ENCODE measurements around the gene ADCY3.

The ADCY3 gene

DNA sequence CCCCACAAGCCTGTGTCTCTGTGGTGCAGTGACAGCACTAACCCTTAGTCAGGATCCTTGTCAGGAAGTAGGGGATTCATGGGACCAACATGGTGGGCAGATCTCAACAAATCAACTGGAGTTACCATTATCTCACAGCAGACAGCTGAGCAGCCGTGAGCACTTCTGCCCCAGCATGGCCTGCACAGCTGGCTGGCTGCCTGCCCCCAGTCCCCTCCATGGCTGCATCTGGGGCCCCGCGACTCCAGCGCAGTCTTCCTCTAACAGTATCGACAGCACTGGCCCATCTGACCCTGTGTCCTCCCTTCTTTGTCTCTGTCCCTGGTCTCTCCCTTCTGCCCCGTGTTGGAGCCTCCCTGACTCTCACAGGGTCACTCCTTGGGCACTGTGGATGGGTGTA is 4.7 kb upstream of the ADCY3 start:
- DNase-seq, result no peak

DNA sequence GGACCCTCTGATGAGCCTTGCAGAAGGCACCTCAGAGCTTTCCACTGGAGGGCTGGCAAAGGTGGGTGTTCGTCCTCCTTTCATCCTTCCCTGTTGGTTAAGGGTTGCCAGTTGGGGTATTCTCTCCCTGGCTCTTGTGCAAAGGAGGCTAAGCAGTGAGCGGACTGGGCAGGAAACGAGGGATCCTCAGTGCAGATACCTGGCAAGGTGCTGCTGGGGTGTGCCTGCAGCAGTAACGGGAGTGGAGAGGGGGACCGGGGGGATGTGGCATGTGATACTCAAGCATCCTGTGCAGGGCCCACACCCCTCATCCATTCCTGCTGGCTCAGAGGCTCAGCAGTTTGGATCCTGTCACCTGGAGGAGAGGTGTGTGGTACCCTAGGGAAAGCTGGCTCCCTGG is 4.2 kb upstream of the ADCY3 start:
- no peak for DNase-seq

DNA sequence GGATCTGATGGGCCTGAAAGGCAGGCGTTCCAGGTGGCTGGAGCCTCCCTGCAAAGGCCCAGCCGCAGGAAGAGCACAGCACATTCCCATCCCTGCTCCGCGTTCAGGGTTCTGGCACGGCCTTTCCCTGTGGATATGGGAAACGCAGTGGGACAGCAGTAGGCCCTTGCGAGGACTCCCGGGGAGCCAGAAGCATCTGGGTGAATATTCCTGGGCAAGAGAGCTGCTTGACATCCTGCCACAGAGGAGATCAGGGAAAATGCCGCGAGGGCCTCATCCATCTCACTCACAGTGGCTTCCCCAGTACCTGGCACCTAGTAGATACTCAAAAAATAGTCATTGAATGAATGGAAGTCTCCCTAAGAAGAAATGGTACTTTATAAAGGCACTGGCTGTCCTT is 3.1 kb upstream of the ADCY3 start:
- DNase-seq, result no peak

DNA sequence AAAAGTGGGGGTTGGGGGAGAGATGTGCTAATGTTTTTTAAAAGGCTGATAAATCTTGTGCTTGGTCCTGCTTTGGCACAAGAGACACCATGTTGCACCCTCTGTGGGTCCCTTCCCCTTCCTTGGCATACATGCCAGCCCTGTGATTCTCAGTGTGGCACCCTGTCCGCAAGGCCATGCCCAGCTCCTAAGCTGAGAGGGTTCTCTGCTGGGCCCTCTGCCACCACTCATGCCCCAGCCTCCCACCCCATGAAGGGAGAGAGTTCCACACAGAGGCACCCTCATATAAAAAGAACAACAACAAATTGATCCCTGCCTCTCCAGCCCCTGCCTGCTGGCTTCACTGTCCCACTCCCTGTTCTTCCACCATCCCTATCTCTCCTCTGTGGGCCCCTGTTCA is 2.5 kb upstream of the ADCY3 start:
- DNase-seq, result no peak

DNA sequence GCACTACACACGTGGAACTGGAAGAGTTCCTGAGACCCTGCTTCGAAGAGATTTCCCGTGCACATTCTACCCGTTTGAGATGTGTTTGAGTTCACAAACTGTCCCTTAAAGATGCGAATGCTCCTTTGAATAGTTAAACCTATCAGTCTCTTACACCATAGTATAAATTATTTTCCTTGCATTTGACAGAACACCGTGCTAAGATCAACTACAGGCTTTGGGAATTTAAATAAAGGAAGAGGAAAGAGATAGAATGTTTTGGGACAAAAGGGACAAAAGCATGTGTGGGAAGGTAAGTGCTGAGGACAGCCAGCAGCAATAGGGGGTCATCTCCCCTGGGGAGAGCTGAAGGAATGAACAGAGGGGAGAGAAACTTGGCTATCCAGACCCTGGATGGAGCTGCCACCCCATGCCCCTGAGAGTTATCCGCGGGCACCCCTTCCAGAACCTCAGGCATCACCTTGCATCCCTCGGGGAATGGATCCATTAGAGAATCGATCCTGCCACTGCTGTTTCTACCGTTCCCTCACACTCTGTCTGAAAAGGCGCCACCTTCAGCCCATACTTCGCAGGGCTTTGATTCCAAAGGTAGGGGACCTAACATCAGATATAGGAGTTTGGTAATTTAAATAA is 888 bp upstream of the ADCY3 start:
- peak; percentile 32 for DNase-seq

DNA sequence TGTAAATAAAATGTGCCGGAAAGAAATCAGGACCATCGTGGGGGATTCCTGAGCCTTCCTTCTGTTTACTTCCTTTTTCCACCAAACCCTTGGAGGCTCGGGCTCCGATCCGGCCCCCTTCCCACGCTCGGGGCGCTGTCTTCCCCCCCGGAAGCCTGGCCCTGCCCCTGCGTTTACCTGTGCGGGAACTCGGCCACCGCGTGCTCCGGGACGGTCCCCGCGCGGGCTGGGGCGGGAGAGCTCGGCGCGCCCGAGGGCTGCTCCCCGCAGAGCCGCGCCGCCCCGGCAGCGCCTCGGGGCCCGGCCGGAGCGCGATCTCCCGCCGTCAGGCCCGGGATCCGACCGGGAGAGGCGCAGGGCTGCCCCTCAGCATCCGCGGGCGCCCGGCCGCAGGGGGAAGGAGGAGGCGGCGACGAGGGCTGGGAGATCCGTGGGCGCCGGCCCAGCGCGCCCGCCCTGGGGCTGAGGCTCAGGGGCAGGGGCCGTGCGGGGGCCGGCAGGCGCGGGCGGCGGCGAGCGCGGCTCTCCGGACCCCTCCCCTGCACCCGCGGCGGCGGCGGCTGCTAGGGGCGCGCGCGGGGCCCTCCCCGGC is 435 bp downstream of the ADCY3 start:
- DNase-seq, result peak; percentile 59

DNA sequence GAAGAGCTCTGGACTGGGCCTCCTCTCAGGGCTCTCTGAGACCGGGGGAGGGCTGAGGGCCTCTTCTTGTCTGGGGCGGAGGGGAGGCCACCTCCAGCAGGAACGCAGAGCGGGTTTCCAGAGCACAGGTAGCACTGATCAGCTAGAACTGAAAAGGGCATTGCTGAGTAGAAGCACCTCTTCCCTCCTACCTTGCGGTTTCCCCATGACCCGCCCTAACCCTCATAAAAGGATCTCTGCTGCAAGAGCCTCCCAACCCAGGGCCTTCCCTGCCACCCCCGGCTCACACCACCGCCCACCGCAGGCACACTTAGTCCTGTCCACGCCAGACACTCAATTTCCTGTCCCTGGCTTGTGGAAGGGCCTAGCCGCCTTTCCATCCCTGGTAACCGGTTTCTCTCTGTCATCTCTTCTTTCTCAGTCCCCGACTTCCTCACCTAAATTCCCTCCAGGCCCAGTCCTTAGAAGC is 966 bp downstream of the ADCY3 start:
- peak; percentile 51 for DNase-seq

DNA sequence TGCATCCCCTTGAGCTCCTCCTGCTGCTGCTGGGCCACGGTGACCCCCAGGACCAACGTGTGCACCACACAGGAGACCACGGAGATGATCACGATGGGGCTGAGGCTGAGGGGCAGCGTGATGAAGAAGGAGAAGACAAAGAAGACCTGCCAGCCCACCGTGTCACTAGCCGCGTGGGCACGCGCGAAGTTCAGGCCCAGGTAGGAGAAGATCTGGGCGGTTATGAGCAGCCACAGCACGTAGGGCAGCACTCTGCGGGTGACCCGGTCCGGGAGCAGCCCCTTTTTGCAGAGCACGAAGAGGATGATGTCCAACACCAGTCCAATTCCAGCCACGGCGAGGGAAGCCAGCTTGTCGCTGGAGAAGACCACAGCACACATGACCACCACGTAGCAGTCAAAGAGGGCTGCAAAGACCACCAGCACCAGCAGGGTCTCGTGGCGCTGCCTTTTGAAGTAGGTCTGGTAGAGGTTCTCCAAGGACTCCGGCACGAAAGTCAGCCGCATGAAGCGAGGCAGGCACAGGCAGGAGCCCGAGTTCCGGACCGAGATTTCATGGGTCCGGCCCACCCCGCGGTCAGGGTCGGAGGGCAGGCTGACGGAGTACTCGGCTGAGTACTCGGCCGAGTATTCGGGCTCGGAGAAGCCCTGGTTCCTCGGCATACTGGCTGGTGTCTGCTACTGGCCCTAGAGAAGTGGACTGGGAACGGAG is 1.6 kb downstream of the ADCY3 start:
- no peak for DNase-seq

DNA sequence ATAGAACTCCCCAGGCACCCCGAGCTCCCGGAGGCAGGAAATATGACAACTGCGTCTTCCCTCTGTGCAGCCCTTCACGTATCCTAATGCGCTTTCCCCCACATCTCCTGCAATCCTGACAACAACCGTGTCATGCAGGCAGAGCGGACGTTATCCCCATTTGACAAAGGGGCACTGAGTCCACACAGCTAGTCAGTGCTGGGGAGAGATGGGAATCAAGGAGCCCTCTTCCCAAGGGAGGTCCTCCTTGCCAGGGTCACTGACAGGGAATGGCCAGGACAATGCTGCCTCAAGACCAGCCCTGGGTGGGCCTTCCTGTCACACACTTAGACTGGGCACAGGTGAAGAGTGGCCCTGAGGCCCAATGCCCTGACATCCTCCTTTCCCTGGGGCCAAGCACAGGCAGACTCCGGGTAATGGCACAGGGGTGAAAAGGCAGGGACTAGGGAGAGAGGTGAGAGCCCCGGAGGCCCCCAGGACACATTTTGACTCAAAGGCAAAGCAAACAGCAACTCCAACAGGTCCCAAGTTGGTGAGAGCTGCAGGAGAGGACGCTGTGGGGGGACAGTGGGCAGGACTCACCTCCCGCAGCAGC is 2.2 kb downstream of the ADCY3 start:
- no peak for DNase-seq

DNA sequence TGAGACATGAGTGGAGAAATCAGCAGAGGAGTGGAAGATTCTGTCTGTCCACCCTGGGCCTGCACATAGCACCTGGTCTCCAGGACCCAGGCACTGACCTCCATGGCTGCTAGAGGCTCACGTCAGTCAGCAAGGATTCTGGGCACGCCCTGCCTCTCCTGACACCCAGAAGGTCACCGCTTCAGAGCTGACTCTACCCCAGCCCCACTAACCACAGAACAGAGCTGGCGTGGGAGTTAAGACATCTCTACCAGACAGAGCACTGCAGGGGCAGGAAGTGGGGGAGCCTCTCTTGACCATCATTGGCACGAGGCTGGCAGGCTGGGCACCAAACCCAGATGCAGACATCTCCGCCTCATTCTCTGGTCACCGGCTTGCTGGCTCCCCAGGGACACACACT is 3.0 kb downstream of the ADCY3 start:
- no peak for DNase-seq

DNA sequence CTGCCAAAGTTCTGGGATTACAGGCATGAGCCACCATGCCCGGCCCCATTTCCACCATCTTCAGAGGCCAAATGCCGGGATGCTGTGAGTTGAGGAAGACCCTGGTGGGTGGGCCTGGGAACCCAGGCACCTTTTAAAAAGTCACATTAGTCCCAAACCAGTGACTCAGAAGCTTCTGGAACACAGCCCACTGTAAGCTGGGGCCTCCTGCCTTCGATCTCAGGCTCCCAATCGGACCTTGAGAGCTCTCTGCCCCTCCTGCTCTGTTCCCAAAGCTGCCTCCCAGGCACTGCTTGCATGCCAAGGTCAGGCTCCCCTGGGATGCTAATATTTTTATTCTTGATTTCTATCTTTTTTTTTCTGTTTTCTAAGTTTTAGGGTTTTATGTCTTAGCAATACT is 4.2 kb downstream of the ADCY3 start:
- DNase-seq, result no peak

DNA sequence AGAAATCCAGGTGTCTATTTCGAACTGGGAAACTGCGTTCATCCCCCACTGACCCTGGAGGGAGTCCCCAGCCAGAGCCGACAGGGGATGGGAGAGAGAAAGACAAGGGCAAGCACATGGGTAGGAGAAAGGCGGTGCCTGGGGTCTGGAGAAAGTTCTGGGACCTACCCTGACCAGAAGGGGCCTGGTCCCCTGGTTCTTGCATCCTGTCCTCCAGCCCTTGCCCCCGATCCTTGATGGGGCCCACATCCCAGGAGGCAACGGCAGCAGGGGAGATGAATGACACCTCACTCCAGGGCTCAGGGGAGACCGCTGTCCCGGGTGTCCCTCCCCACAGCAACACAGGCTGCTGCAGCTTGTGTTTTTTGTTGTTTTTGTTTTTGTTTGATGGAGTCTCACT is 4.9 kb downstream of the ADCY3 start:
- no peak for DNase-seq

DNA sequence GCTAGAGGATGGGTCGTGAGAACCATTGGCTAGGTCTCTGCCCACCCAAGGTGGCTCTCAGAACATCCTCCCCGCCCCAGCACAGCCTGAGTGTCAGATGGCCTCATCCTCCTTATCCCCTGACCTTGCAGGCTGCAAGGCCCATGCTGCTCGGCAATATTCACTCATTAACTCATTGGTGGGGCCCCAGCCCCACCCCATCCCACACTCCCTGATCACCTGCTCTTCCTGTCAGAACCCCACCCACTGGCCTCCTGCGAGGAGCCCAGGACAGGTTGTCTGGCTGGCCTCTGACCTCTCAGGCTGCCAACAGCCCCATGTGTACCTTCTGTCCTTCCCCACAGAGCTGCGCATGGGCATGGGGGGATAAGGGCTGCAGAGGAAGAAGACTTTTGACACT is 5.3 kb downstream of the ADCY3 start:
- no peak for DNase-seq

DNA sequence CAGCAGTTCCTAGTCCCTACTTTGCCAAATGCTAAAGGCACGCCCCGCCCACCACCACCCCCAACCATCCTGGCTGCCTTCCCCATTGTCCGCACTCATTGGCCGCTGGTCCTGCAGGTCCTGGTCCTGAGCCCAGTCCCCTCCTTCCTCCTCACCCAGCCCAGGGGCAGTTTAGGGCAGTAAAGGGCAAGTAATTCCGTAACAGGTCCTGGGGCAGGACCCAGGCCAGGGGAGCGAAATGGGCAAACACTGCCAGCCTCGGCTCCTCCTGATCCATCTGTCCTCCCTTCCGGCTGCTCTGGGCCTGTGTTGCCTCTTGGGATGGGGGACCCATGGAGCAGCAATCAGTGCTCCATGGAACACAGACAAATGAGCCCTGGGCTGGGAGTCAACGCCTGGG is 6.1 kb downstream of the ADCY3 start:
- no peak for DNase-seq

DNA sequence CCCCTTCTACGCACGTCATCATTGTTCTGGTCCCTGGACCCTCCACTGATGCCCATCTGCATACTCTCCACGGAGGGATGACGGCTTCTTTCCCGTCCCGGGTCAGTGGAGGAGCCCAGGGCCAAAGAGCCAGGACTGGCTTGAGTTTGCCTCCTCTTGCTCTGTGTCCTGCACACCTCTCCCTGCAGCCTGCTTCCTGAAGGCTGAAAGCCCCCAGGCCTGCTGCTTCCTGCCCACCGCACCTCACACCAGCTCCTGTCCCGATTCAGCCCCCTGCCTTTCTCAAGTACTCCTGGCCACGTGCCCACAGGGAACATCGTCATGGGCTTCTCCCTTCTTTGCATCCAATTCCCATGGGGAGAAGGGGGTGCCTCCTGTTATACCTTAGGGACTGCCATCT is 7.1 kb downstream of the ADCY3 start:
- DNase-seq, result no peak

DNA sequence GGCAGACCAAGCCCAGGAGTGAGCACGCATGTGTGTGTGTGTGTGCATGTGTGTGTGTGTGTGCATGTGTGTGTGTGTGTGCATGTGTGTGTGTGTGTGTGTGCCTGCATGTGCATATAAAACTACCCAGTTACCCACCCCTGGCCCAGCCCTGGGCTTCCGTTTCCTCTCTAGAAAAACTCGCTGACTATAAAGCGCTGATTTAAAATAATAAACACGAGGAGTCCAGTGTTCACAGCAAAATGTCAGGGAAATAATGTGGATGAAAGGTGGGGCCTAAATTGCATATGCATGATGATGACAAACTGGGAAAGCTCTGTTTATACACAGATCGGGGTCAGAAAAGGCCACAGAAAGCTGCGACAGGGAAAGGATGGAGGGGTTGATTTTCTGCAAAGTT is 7.5 kb downstream of the ADCY3 start:
- no peak for DNase-seq

DNA sequence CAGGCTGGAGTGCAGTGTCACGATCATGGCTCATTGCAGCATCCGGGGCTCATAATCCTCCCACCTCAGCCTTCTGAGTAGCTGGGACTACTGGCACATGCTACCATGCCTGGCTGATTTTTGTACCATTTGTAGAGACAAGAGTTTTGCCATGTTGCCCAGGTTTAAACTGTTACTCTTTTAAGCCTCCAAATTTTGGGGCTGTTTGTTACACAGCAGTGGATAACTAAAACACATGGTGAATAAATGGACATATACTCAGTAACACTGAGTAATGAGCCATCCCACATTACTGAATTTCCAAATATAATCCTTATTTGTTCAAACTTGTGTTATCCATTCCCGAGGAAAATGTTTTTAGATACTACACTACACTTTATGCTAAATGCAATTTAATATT is 9.8 kb downstream of the ADCY3 start:
- DNase-seq, result no peak

DNA sequence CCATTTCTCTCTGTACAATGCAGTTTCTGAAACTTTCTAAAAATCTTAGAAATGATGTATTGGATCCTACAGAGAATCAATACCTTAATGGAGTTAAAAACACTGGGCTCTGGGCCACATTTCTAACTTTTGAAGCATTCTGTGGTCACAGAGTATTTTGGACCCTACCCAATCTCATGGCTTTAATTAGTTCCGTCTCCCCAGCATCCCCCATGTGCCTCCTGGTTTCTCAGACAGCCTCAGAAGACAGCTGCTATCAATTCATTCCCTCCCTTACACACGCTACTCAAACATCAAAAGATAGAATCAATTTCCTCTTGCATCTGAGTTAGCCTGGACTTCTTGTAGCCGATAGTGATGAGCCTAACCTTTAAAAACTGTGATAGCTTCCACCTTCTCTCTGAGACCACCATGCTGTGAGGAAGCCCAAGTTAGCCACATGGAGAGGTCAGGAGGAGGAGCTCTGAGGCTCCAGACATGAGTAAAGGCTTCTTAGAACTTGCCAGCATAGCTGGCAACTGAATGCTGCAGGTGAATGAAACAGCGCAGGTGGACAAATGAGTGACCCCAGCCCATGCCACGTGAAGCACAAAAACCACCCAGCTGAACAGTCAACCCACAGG is 10.4 kb downstream of the ADCY3 start:
- DNase-seq, result no peak

DNA sequence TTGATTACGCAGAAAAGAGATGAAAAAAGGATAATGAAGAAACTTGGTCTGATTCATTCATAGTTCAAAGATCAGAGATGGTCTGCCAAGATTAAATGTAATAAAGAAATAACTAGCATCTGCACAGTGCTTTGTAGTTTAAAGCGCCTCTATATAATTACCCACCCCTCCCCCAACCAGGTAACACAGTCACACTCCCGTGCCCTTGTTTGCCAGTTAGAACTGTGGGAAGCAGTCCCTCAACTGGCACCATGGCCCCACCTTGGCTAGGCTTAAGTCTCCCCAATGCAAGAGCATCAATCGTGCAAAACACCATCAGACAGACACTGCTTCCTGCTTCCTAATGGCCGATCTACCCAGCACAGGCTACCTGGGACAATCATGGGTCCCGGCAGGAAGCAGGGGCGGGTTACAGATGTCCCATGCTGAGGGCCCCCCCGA is 11.6 kb downstream of the ADCY3 start:
- no peak for DNase-seq

DNA sequence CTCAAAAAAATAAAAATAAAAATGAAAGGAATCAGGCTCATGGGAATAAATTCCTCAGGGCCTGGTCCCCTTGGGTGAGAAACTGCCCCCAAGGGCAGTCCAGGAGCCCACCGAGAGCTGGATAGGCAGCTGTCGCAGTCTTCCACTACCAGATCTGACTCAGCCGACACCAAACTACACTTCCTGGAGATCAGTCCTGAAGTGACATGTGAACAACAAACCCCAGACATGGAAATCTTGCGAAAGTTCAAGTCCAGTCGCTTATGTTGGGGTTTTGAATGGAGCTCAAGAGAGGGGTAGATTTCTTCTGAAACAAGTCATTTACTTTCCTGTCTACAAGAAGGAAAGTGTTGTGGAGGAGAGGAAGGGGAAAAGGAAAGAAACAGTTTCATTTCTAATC is 12.9 kb downstream of the ADCY3 start:
- DNase-seq, result no peak

DNA sequence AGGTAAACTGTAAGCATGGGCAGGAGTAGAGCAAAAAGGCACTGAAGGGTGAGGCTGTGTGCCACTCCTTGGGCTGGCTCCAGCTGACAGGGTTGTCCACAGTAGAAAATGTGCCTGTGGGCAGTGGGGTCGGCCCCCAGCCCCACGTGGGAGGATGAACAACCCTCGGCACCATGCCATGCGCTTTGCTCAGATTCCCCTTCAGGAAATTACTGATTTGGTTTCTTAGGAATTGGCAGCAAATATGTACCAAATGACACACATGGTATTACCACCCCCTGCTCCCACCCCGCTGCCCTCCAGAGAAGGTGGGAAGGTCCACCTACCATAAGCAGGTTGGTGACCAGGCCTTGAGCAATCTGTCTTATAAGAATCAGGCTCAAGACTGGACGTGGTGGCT is 13.6 kb downstream of the ADCY3 start:
- DNase-seq, result no peak

DNA sequence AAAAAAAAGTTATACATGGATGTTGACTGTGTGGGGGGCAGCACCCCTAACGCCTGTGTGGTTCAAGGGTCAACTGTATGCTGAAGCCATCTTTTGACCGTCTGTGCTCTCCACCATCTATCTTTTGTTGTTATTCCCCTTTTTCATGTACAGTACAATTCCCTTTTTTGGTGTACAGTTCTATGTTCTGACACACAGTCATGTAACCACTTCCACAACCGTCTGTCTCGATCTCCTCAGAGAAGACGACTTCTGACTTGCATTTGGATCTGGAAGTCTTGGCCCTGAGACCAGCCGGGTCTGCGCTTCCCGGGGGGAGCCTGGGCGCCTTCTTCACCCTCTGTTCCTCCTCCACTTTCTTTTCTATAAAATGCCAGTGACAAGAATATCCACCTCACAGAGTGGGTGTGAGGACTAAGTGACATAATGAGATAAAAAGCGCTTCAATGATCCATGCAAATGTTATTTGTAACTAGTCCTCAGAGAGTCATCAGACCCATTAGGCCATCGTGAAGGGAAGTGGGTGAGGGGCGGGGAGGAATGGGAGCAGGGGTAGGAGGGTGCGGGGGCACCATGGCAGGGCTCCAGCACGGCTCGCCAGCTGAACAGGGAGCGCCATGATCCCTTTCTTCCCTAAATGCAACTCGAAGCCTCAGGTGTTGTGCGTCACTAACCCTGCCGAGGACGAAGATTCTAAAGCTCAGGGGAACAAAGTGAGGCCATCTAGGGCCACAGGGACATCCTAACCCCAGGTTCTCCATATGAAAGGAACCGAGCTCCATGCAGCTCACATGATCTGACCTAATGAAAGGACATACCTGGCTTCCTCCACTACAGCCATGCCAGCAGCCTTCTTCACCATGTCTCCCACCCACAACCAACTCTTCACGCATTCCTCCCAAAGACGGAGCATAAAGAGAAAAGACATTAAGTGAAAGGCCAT is 16.6 kb downstream of the ADCY3 start:
- DNase-seq, result no peak
